HFFc6 (cell line): Measurements from ENCODE around the gene C1QB. TPM values are rescaled to one million over a fixed set of nuclear protein-coding genes. Genes with fewer than 3 reads are reported as not detected.

Experiments used
- DNase-seq: peaks from one replicate; pipeline ENCODE4 v3.0.0-alpha.2; 2018
- H3K27ac Mint-ChIP-seq: 2 replicates; pipeline ENCODE4 v1.8.0; 2020; ENCODE audit warnings: mild to moderate bottlenecking, mixed read lengths
- H3K27me3 Mint-ChIP-seq: 2 replicates; pipeline ENCODE4 v1.8.0; 2021; ENCODE audit warnings: mild to moderate bottlenecking, moderate library complexity, mixed read lengths; ENCODE audit not compliant: insufficient read depth
- H3K36me3 Mint-ChIP-seq: 2 replicates; pipeline ENCODE4 v1.8.0; 2021; ENCODE audit warnings: low read depth, mixed read lengths
- H3K4me1 Mint-ChIP-seq: 2 replicates; pipeline ENCODE4 v1.8.0; 2020; ENCODE audit warnings: low read depth, mixed read lengths
- H3K4me3 Mint-ChIP-seq: 2 replicates; pipeline ENCODE4 v1.8.0; 2020; ENCODE audit warnings: mild to moderate bottlenecking, moderate library complexity, mixed read lengths
- H3K9me3 Mint-ChIP-seq: 2 replicates; pipeline ENCODE4 v1.8.0; 2020; ENCODE audit warnings: mild to moderate bottlenecking, mixed read lengths
- CTCF ChIP-seq: fragments of 200-600 bp; sonication (generic); IDR thresholded peaks from 2 replicates; pipeline ENCODE4 v1.5.0; 2021; ENCODE audit warnings: antibody characterized with exemption, mild to moderate bottlenecking
- microRNA-seq: library from miRNA; unstranded; fragments of <30 nt; microRNA quantifications from one replicate; pipeline ENCODE4, GENCODE V29; 2019
- total RNA-seq, 6 experiments: library from RNA; stranded (reverse); fragmentation: NEBNext Ultra II Directional; extraction: Animal tissue kit (Norgen Biotek cat#: 25700); gene quantifications; 2 replicates in 1 of 6; 3 replicates in 5 of 6; pipeline ENCODE4 v1.2.3, GENCODE V29; 2021

The C1QB gene
- total RNA-seq, 6 experiments from 2014 or later: not detected

- Mint-ChIP-seq H3K27ac (no peak overlapping the region), H3K4me1 (peaks cover 34% of the 10 kb centered on the region), H3K36me3 (no peaks in the 10 kb centered on the region), H3K9me3 (no peaks in the 10 kb centered on the region), H3K27me3 (peaks cover 3% of the 10 kb centered on the region), H3K4me3 (no peak overlapping the region)
- DNase-seq: no peak
- no peak for TF ChIP-seq CTCF
Measured at GRCh38 chr1:22708777-22709176, 55.7 kb downstream of the C1QB start.

GRCh38 chr1:22709227-22709626 lies 56.2 kb downstream of the C1QB start:
- H3K4me1 Mint-ChIP-seq: peaks cover 34% of the 10 kb centered on the region
- TF ChIP-seq CTCF: peak; percentile 67
- peaks cover 4% of the 10 kb centered on the region for H3K27me3 Mint-ChIP-seq
- H3K9me3 Mint-ChIP-seq: no peaks in the 10 kb centered on the region
- no peak for DNase-seq
- peak overlapping the region; percentile 72; the same call in 1 of the 2 replicates for H3K4me3 Mint-ChIP-seq
- no peak overlapping the region for H3K27ac Mint-ChIP-seq
- H3K36me3 Mint-ChIP-seq: no peaks in the 10 kb centered on the region; the same call in 1 of the 2 replicates

GRCh38 chr1:22709891-22710700 lies 57.1 kb downstream of the C1QB start:
- DNase-seq: peak; percentile 44
- Mint-ChIP-seq H3K27me3 (peaks cover 7% of the 10 kb centered on the region), H3K4me1 (peaks cover 26% of the 10 kb centered on the region), H3K27ac (no peak overlapping the region), H3K9me3 (no peaks in the 10 kb centered on the region), H3K36me3 (no peaks in the 10 kb centered on the region; the same call in 1 of the 2 replicates), H3K4me3 (peak overlapping the region; percentile 72)
- TF ChIP-seq CTCF: no peak

- Mint-ChIP-seq H3K36me3 (no peaks in the 10 kb centered on the region; the same call in 1 of the 2 replicates), H3K27ac (peak within 1 kb of the TSS; percentile 49; the same call in 1 of the 2 replicates), H3K9me3 (no peaks in the 10 kb centered on the region), H3K4me3 (peak within 1 kb of the TSS; percentile 86), H3K27me3 (peaks cover 7% of the 10 kb centered on the region), H3K4me1 (peaks cover 20% of the 10 kb centered on the region)
- no peak for TF ChIP-seq CTCF
- peak; percentile 8 for DNase-seq
Measured at GRCh38 chr1:22710701-22711049, 57.6 kb downstream of the C1QB start, which contains the start of gene EPHB2. EPHB2 (plus strand) TSS chr1:22710839; CDS start chr1:22710983, 144 bp downstream.

- TF ChIP-seq CTCF: no peak
- H3K9me3 Mint-ChIP-seq: no peaks in the 10 kb centered on the region
- DNase-seq: no peak
- H3K4me1 Mint-ChIP-seq: peaks cover 18% of the 10 kb centered on the region
- H3K4me3 Mint-ChIP-seq: no peak overlapping the region
- H3K27me3 Mint-ChIP-seq: peaks cover 7% of the 10 kb centered on the region
- H3K36me3 Mint-ChIP-seq: no peaks in the 10 kb centered on the region; the same call in 1 of the 2 replicates
- H3K27ac Mint-ChIP-seq: no peak overlapping the region
Measured at GRCh38 chr1:22711071-22711470, 58.0 kb downstream of the C1QB start.

Small RNA genes within 50 kb of the gene (microRNA-seq; reads per million reads assigned to microRNA genes)
- not detected for gene MIR6127

Other genes with a start within 250 kb of the C1QB start
- gene ZBTB40, start 201.4 kb upstream of the C1QB start, total RNA-seq: 10 to 100 TPM in 4 of 6 experiments, 1 to 10 TPM in 2; 8.8 to 12.2 (median 10.7) TPM
- not detected for gene EPHA8, start 89.7 kb upstream of the C1QB start, total RNA-seq
- gene C1QA, start 16.6 kb upstream of the C1QB start, total RNA-seq: not detected
- gene C1QC, start 9.6 kb upstream of the C1QB start, total RNA-seq: not detected
- gene EPHB2, start 57.6 kb downstream of the C1QB start, total RNA-seq: 10 to 100 TPM; 13.1 to 36.4 (median 30.9) TPM